Dendritic cell treated with granulocyte-macrophage colony-stimulating factor and Interleukin-4, amounts not matched to agents 40 ng/mL and 50 ng/mL, for 4 days (primary cell): ENCODE results near the gene AGAP3.

ENCODE experiments used
- H3K27ac Mint-ChIP-seq: one replicate; pipeline ENCODE4 v1.8.0; 2022; ENCODE audit warnings: mild to moderate bottlenecking, mixed read lengths
- H3K27me3 Mint-ChIP-seq: one replicate; pipeline ENCODE4 v1.8.0; 2022; ENCODE audit warnings: mild to moderate bottlenecking, mixed read lengths
- H3K36me3 Mint-ChIP-seq: one replicate; pipeline ENCODE4 v1.8.0; 2022; ENCODE audit warnings: low read depth, mixed read lengths
- H3K4me1 Mint-ChIP-seq: one replicate; pipeline ENCODE4 v1.8.0; 2022; ENCODE audit warnings: low read depth, mixed read lengths
- H3K4me3 Mint-ChIP-seq: one replicate; pipeline ENCODE4 v1.8.0; 2022; ENCODE audit warnings: mild to moderate bottlenecking, moderate library complexity, mixed read lengths
- H3K9me3 Mint-ChIP-seq: one replicate; pipeline ENCODE4 v1.8.0; 2022; ENCODE audit warnings: mixed read lengths
- intact Hi-C: fragments of 100-400 bp; cut with micrococcal nuclease; formaldehyde crosslinking; loops from one replicate; pipeline ENCODE4 v1.15.0; 2022

AGAP3 gene

GRCh38 chr7:151051108-151051507 is 35.2 kb upstream of the AGAP3 start:
- Mint-ChIP-seq H3K27me3 (peaks cover 31% of the 10 kb centered on the region), H3K4me3 (no peak overlapping the region), H3K4me1 (peaks cover 38% of the 10 kb centered on the region), H3K36me3 (peaks cover 40% of the 10 kb centered on the region), H3K9me3 (no peaks in the 10 kb centered on the region), H3K27ac (no peak overlapping the region)
- intact Hi-C loops, result loop anchor here (10.0 kb wide), 1 partner anchor 64 kb away; no protein-coding TSS in a partner anchor

DNA sequence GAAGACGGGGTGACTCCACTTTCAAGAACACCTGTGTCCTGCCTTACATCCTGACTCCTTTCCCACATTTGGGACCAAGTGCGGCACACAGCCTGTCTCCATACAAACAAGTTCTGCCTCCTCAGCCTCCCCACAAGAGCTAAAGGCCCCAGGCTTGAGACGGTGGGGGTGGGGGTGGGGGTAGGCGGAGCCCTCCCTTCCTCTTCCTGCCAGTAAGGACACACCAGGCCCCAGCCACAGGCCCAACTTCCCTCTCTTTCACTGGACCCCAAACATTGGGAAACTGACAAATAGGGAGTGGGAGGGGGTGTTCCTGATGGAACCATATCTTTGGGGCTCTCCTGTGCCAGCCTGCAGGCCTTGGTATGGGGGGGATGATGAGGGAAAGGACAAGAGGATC is 33.2 kb upstream of the AGAP3 start:
- Mint-ChIP-seq H3K36me3 (peaks cover 47% of the 10 kb centered on the region), H3K27me3 (peaks cover 28% of the 10 kb centered on the region)
- intact Hi-C loops, result loop anchor here (10.0 kb wide), 1 partner anchor 62 kb away; no protein-coding TSS in a partner anchor

DNA sequence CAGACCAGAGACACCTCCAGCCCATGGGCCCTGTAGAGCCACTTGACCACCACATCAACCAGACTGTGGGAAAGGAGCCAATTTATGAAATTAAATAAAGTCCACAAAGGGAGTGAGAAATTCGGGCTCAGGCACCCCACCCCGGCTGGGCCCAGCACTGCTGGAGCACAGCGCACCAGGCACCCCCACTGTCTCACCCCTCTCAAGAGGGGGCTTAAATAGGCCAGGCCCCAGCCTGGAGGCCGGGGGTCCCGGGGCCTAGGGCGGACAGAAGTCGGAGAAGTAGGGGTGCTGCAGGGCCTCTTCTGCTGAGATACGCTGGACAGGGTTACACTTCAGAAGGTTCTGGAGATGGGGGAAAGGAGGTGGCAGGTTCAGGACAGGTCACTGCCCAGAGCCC is 32.5 kb upstream of the AGAP3 start:
- Mint-ChIP-seq H3K4me3 (no peak overlapping the region), H3K9me3 (no peaks in the 10 kb centered on the region), H3K27ac (peak overlapping the region; percentile 21), H3K27me3 (peaks cover 24% of the 10 kb centered on the region), H3K36me3 (peaks cover 47% of the 10 kb centered on the region), H3K4me1 (peaks cover 48% of the 10 kb centered on the region)
- intact Hi-C loops, result loop anchor here (10.0 kb wide), 1 partner anchor 61 kb away; no protein-coding TSS in a partner anchor

More for the DNA sequence above, 33.2 kb upstream of the AGAP3 start:
- H3K4me1 Mint-ChIP-seq, result peaks cover 42% of the 10 kb centered on the region
- H3K4me3 Mint-ChIP-seq, result no peak overlapping the region
- no peaks in the 10 kb centered on the region for H3K9me3 Mint-ChIP-seq
- peak overlapping the region; percentile 21 for H3K27ac Mint-ChIP-seq

- intact Hi-C loops, result loop anchor here (10.0 kb wide), 1 partner anchor 59 kb away; no protein-coding TSS in a partner anchor
Measured at GRCh38 chr7:151056283-151056665, 30.0 kb upstream of the AGAP3 start.

GRCh38 chr7:151056666-151057505 is 29.4 kb upstream of the AGAP3 start:
- intact Hi-C loops, result loop anchor here (10.0 kb wide), 1 partner anchor 58 kb away; no protein-coding TSS in a partner anchor
- Mint-ChIP-seq H3K4me1 (peaks cover 76% of the 10 kb centered on the region), H3K9me3 (no peaks in the 10 kb centered on the region), H3K36me3 (peaks cover 63% of the 10 kb centered on the region), H3K4me3 (peak overlapping the region; percentile 91), H3K27me3 (no peaks in the 10 kb centered on the region), H3K27ac (peak overlapping the region; percentile 92)

More at GRCh38 chr7:151056283-151056665, 30.0 kb upstream of the AGAP3 start:
- Mint-ChIP-seq H3K4me1 (peaks cover 70% of the 10 kb centered on the region), H3K36me3 (peaks cover 62% of the 10 kb centered on the region), H3K9me3 (no peaks in the 10 kb centered on the region), H3K4me3 (no peak overlapping the region), H3K27me3 (peaks cover 3% of the 10 kb centered on the region), H3K27ac (no peak overlapping the region)

DNA sequence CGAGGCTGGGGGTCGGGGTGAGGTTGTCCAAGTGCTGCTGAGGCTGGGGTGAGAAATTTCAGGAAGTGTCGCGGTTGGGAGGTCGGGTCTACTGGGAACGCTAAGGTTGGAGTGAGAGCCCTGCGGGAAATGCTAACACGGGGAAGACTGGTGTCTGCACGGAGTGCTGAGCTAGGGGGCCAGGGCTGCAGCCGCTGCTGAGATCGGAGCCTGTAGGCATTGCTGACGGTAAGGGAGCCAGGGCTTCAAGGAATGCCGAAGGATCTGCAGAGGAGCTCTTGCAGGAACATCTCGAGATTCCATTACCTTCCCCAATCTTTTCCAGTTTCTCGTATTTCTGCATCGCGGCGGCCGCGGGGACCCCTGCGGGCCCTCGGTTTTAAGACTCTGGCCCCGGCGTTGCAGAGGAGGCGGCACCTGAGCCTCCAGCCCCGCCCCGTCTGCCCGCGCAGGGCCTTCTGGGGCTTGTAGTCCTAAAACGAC is 28.7 kb upstream of the AGAP3 start, which contains the start of gene CDK5:
Gene CDK5 (minus strand): TSS at position 392 of the 483 bp plus-strand sequence. CDS start 49 bp downstream, at position 343.
- intact Hi-C loops, result loop anchor here (10.0 kb wide), 1 partner anchor 57 kb away; no protein-coding TSS in a partner anchor
- no peaks in the 10 kb centered on the region for H3K27me3 Mint-ChIP-seq
- H3K4me1 Mint-ChIP-seq, result peaks cover 75% of the 10 kb centered on the region
- H3K36me3 Mint-ChIP-seq, result peaks cover 66% of the 10 kb centered on the region
- no peaks in the 10 kb centered on the region for H3K9me3 Mint-ChIP-seq
- peak within 1 kb of the TSS; percentile 92 for H3K27ac Mint-ChIP-seq
- peak within 1 kb of the TSS; percentile 91 for H3K4me3 Mint-ChIP-seq

DNA sequence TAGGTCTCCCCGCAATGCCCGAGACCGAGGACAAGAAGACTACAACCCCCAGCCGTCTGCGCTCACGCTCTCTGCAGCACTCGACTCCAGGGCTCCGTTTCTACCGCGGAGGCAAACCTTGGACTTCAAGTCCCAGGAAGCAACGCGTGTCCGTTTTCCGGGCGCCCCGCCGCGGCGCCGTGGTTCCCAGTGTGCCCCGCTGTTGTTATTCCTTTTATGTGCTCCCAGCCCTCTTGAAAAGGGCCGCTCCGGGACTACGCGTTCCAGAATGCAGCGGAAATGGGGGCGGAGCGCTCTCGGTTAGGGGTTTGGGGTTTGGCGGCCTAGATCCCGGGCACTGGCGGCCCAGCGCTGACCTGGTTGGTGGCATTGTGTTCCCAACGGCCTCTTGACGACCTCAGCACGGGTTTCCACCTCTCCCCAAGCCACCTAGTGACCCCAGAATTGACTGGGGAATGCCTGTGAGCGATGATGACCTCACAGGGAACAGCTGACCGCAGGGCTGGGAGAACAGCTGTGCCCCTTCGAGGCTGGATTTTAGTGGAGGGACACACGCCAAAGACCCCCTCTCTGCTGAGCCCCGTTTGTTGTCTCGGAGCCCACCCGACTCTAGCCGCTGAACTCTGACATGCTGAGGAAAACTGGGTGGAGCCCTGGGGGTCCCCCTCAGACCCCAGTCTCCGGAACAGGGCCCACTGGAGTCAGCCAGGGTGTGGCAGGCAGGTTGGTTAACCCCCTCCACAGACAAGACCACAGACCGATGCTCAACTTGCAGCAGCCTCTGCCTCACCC is 28.1 kb upstream of the AGAP3 start:
- peaks cover 68% of the 10 kb centered on the region for H3K4me1 Mint-ChIP-seq
- peak overlapping the region; percentile 92 for H3K27ac Mint-ChIP-seq
- peaks cover 68% of the 10 kb centered on the region for H3K36me3 Mint-ChIP-seq
- H3K4me3 Mint-ChIP-seq, result peak overlapping the region; percentile 91
- no peaks in the 10 kb centered on the region for H3K9me3 Mint-ChIP-seq
- intact Hi-C loops, result loop anchor here (1.0 to 10.0 kb wide), 3 partner anchors 29 to 57 kb away; partner anchors contain the start of genes ABCB8 and AGAP3
- H3K27me3 Mint-ChIP-seq, result no peaks in the 10 kb centered on the region

GRCh38 chr7:151058781-151059366 is 27.4 kb upstream of the AGAP3 start:
- H3K36me3 Mint-ChIP-seq, result peaks cover 68% of the 10 kb centered on the region
- peak overlapping the region; percentile 92 for H3K27ac Mint-ChIP-seq
- peaks cover 61% of the 10 kb centered on the region for H3K4me1 Mint-ChIP-seq
- no peaks in the 10 kb centered on the region for H3K9me3 Mint-ChIP-seq
- intact Hi-C loops, result loop anchor here (1.0 to 10.0 kb wide), 3 partner anchors 28 to 56 kb away; partner anchors contain the start of genes ABCB8 and AGAP3
- peak overlapping the region; percentile 91 for H3K4me3 Mint-ChIP-seq
- no peaks in the 10 kb centered on the region for H3K27me3 Mint-ChIP-seq

- intact Hi-C loops, result loop anchor here (2.0 to 10.0 kb wide), 2 partner anchors 27 to 55 kb away; partner anchors contain the start of gene AGAP3
- Mint-ChIP-seq H3K36me3 (peaks cover 68% of the 10 kb centered on the region), H3K27ac (peak within 1 kb of the TSS; percentile 92), H3K27me3 (no peaks in the 10 kb centered on the region), H3K4me1 (peaks cover 55% of the 10 kb centered on the region), H3K9me3 (no peaks in the 10 kb centered on the region), H3K4me3 (peak within 1 kb of the TSS; percentile 91)
Measured at GRCh38 chr7:151059367-151060112, 26.7 kb upstream of the AGAP3 start, which contains the start of gene SLC4A2. SLC4A2 (plus strand) TSS chr7:151059589; CDS start chr7:151061988, 2,399 bp downstream.

DNA sequence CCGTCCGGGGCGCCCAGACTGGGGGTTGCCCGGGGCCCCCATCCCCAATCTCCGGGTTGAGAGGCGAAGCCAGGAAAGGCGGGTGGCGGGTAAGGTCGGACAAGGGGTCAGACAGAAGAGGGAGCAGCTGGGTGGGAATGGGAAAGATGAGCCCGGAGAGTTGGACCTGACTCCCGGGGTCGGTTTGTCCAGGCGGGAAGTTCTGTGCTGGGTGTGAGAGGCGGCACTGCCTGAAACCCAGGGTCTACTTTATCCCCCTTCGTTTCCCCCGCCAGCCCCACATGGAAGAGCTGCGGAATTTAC is 26.2 kb upstream of the AGAP3 start:
- intact Hi-C loops, result no loop called here
- H3K36me3 Mint-ChIP-seq, result peaks cover 68% of the 10 kb centered on the region
- no peaks in the 10 kb centered on the region for H3K27me3 Mint-ChIP-seq
- no peaks in the 10 kb centered on the region for H3K9me3 Mint-ChIP-seq
- H3K4me3 Mint-ChIP-seq, result peak overlapping the region; percentile 91
- peak overlapping the region; percentile 92 for H3K27ac Mint-ChIP-seq
- H3K4me1 Mint-ChIP-seq, result peaks cover 52% of the 10 kb centered on the region

DNA sequence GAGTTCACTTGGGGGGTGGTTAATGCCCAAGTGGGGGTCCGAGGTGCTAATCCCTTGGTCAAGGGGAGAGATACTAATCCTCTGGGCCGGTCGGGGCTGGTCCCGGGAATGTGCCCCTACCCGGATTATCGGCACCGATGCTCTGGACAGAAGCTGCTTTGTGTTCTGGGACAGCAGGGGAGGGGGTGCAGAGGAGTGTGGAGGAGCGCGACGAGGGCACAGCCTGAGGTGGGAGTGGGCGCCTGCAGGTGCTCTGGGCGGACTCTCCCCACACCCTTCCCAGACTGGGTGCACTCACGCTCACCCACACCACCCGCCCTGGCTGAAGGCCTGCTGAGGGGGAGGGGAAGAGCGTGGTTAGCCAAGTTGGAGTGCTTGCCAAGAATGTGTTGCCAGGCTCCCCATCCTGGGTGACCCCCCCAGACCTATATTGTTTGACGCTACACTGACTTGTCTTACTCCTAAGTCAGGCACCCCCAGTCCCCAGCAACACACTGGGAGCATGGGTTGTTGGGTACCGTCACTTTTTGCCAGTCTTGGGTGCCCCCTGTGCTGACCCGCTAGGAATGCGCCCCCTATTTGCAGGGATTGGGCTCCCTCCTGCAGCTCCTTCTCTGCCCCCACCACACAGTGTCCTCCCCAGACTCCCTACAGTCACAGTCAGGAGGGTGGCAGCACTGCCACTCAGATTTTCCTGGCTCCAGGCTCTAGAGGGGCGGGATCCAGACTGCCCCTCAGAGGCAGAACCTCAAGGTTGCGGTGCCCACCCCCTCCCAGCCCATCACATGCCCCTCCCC is 25.7 kb upstream of the AGAP3 start:
- Mint-ChIP-seq H3K4me1 (peaks cover 52% of the 10 kb centered on the region), H3K27me3 (no peaks in the 10 kb centered on the region), H3K4me3 (peak overlapping the region; percentile 91), H3K9me3 (no peaks in the 10 kb centered on the region), H3K36me3 (peaks cover 68% of the 10 kb centered on the region), H3K27ac (peak overlapping the region; percentile 92)
- intact Hi-C loops, result no loop called here
